Glutamatergic neuron (in vitro differentiated cells): ENCODE measurements around the gene BPI. TPM values are rescaled to one million over a fixed set of nuclear protein-coding genes. Genes with fewer than 3 reads are reported as not detected.

ENCODE experiments used
- DNase-seq: peaks from one replicate; pipeline ENCODE4 v3.0.0; 2022
- H3K27ac Mint-ChIP-seq: one replicate; pipeline ENCODE4 v1.8.0; 2020; ENCODE audit warnings: mild to moderate bottlenecking, mixed read lengths, inconsistent platforms; ENCODE audit not compliant: unreplicated experiment
- H3K27me3 Mint-ChIP-seq: one replicate; pipeline ENCODE4 v1.8.0; 2020; ENCODE audit warnings: mild to moderate bottlenecking, moderate library complexity, mixed read lengths, inconsistent platforms; ENCODE audit not compliant: unreplicated experiment
- H3K36me3 Mint-ChIP-seq: one replicate; pipeline ENCODE4 v1.8.0; 2020; ENCODE audit warnings: mild to moderate bottlenecking, mixed read lengths, inconsistent platforms; ENCODE audit not compliant: unreplicated experiment
- H3K4me1 Mint-ChIP-seq: one replicate; pipeline ENCODE4 v1.8.0; 2020; ENCODE audit warnings: mild to moderate bottlenecking, low read depth, mixed read lengths, inconsistent platforms; ENCODE audit not compliant: unreplicated experiment
- H3K4me3 Mint-ChIP-seq: one replicate; pipeline ENCODE4 v1.8.0; 2020; ENCODE audit warnings: mild to moderate bottlenecking, mixed read lengths, inconsistent platforms; ENCODE audit not compliant: unreplicated experiment
- H3K9me3 Mint-ChIP-seq: one replicate; pipeline ENCODE4 v1.8.0; 2020; ENCODE audit warnings: mild to moderate bottlenecking, moderate library complexity, mixed read lengths, inconsistent platforms; ENCODE audit not compliant: unreplicated experiment
- CTCF ChIP-seq: fragments of 200-600 bp; sonication (generic); IDR thresholded peaks from one replicate; pipeline ENCODE4 v1.5.0; 2021; ENCODE audit not compliant: partially characterized antibody, unreplicated experiment
- total RNA-seq: library from RNA; stranded (reverse); fragmentation: NEBNext Ultra II Directional; extraction: Animal tissue kit (Norgen Biotek cat#: 25700); gene quantifications from one replicate; pipeline ENCODE4 v1.2.1, GENCODE V29; 2021; ENCODE audit not compliant: unreplicated experiment

BPI gene
- total RNA-seq, 1 donor from 2014 or later, result not detected

- DNase-seq, result no peak
- Mint-ChIP-seq H3K27me3 (no peaks in the 10 kb centered on the region), H3K27ac (no peak overlapping the region), H3K36me3 (peaks cover 12% of the 10 kb centered on the region), H3K4me3 (no peak overlapping the region), H3K9me3 (no peaks in the 10 kb centered on the region), H3K4me1 (peaks cover 9% of the 10 kb centered on the region)
- TF ChIP-seq CTCF, result no peak
Measured at GRCh38 chr20:38266426-38266825, 37.5 kb upstream of the BPI start.

- Mint-ChIP-seq H3K4me1 (peaks cover 9% of the 10 kb centered on the region), H3K4me3 (no peak overlapping the region), H3K36me3 (peaks cover 12% of the 10 kb centered on the region), H3K9me3 (no peaks in the 10 kb centered on the region), H3K27ac (no peak overlapping the region), H3K27me3 (no peaks in the 10 kb centered on the region)
- DNase-seq, result no peak
- no peak for TF ChIP-seq CTCF
Measured at GRCh38 chr20:38267296-38267695, 36.7 kb upstream of the BPI start.

- peaks cover 12% of the 10 kb centered on the region for H3K36me3 Mint-ChIP-seq
- no peak overlapping the region for H3K27ac Mint-ChIP-seq
- no peak for TF ChIP-seq CTCF
- no peak for DNase-seq
- H3K27me3 Mint-ChIP-seq, result no peaks in the 10 kb centered on the region
- H3K4me3 Mint-ChIP-seq, result no peak overlapping the region
- peaks cover 7% of the 10 kb centered on the region for H3K4me1 Mint-ChIP-seq
- no peaks in the 10 kb centered on the region for H3K9me3 Mint-ChIP-seq
Measured at GRCh38 chr20:38267901-38268514, 35.9 kb upstream of the BPI start.

- Mint-ChIP-seq H3K36me3 (peaks cover 12% of the 10 kb centered on the region), H3K9me3 (no peaks in the 10 kb centered on the region), H3K4me1 (peaks cover 5% of the 10 kb centered on the region), H3K27ac (no peak overlapping the region), H3K4me3 (no peak overlapping the region), H3K27me3 (no peaks in the 10 kb centered on the region)
- no peak for DNase-seq
- no peak for TF ChIP-seq CTCF
Measured at GRCh38 chr20:38269040-38269439, 34.9 kb upstream of the BPI start.

GRCh38 chr20:38269715-38270114, 34.2 kb upstream of the BPI start:
- no peak for DNase-seq
- Mint-ChIP-seq H3K9me3 (no peaks in the 10 kb centered on the region), H3K36me3 (peaks cover 12% of the 10 kb centered on the region), H3K4me1 (peaks cover 5% of the 10 kb centered on the region), H3K27ac (no peak overlapping the region), H3K4me3 (no peak overlapping the region), H3K27me3 (peaks cover 1% of the 10 kb centered on the region)
- TF ChIP-seq CTCF, result no peak
